H9 (cell line): ENCODE measurements around the gene MTHFD1. TPM values are rescaled to one million over a fixed set of nuclear protein-coding genes. Genes with fewer than 3 reads are reported as not detected.

Experiments
- DNase-seq: peaks from one replicate; pipeline ENCODE4 v3.0.0-alpha.2; 2017
- H2AFZ ChIP-seq: one replicate; pipeline ENCODE4 v1.6.1; 2013; ENCODE audit warnings: mild to moderate bottlenecking, low read length, control low read depth, moderate library complexity
- H2AK5ac ChIP-seq: 2 replicates; pipeline ENCODE4 v1.6.1; 2013; ENCODE audit warnings: low read length, control low read depth, mixed read lengths; ENCODE audit not compliant: insufficient read length
- H2BK120ac ChIP-seq: one replicate; pipeline ENCODE4 v1.6.1; 2013; ENCODE audit warnings: low read depth, mild to moderate bottlenecking, low read length, control low read depth, inconsistent platforms; ENCODE audit not compliant: poor library complexity, severe bottlenecking
- H2BK12ac ChIP-seq: 2 replicates; pipeline ENCODE4 v1.6.1; 2013; ENCODE audit warnings: low read length, control low read depth, mixed read lengths, low read depth; ENCODE audit not compliant: insufficient read length
- H2BK15ac ChIP-seq: 2 replicates; pipeline ENCODE4 v1.6.1; 2013; ENCODE audit warnings: low read depth, low read length, control low read depth
- H2BK20ac ChIP-seq: one replicate; pipeline ENCODE4 v1.6.1; 2013; ENCODE audit warnings: low read depth, mild to moderate bottlenecking, low read length, control low read depth, inconsistent platforms; ENCODE audit not compliant: poor library complexity, severe bottlenecking
- H2BK5ac ChIP-seq: 2 replicates; pipeline ENCODE4 v1.6.1; 2013; ENCODE audit warnings: low read length, control low read depth, mixed read lengths; ENCODE audit not compliant: insufficient read length
- H3K14ac ChIP-seq: 2 replicates; pipeline ENCODE4 v1.6.1; 2013; ENCODE audit warnings: low read length, control low read depth; ENCODE audit not compliant: insufficient read depth
- H3K18ac ChIP-seq: 2 replicates; pipeline ENCODE4 v1.6.1; 2013; ENCODE audit warnings: low read depth, mild to moderate bottlenecking, mixed read lengths, low read length, control low read depth; ENCODE audit not compliant: insufficient read length
- H3K23ac ChIP-seq: 2 replicates; pipeline ENCODE4 v1.6.1; 2013; ENCODE audit warnings: low read length, control low read depth, mixed read lengths, low read depth; ENCODE audit not compliant: insufficient read length
- H3K23me2 ChIP-seq: 2 replicates; pipeline ENCODE4 v1.6.1; 2013; ENCODE audit warnings: low read depth, mild to moderate bottlenecking, mixed read lengths, low read length, control low read depth; ENCODE audit not compliant: insufficient read length, poor library complexity, severe bottlenecking
- H3K27ac ChIP-seq: 2 replicates; pipeline ENCODE4 v1.5.1; 2013; ENCODE audit warnings: low read length, control low read depth, mixed read lengths, low read depth; ENCODE audit not compliant: insufficient read length
- H3K27me3 ChIP-seq: 2 replicates; pipeline ENCODE4 v1.6.1; 2013; ENCODE audit warnings: low read length, control low read depth, inconsistent platforms; ENCODE audit not compliant: insufficient read depth
- H3K4ac ChIP-seq: 2 replicates; pipeline ENCODE4 v1.6.1; 2013; ENCODE audit warnings: low read depth, mild to moderate bottlenecking, control low read depth, inconsistent platforms, low read length, moderate library complexity
- H3K4me1 ChIP-seq: 2 replicates; pipeline ENCODE4 v1.6.1; 2013; ENCODE audit warnings: low read length, control low read depth, inconsistent platforms; ENCODE audit not compliant: insufficient read depth
- H3K4me2 ChIP-seq: 2 replicates; pipeline ENCODE4 v1.6.1; 2013; ENCODE audit warnings: low read length, control low read depth, mixed read lengths; ENCODE audit not compliant: insufficient read length, insufficient read depth
- H3K56ac ChIP-seq: 2 replicates; pipeline ENCODE4 v1.6.1; 2013; ENCODE audit warnings: low read depth, mild to moderate bottlenecking, mixed read lengths, low read length, control low read depth; ENCODE audit not compliant: insufficient read length
- H3K79me1 ChIP-seq: 2 replicates; pipeline ENCODE4 v1.6.1; 2013; ENCODE audit warnings: low read depth, mild to moderate bottlenecking, moderate library complexity, low read length, control low read depth, inconsistent platforms; ENCODE audit not compliant: insufficient read depth, poor library complexity, severe bottlenecking
- H3K79me2 ChIP-seq: 2 replicates; pipeline ENCODE4 v1.6.1; 2013; ENCODE audit warnings: low read length, control low read depth, inconsistent platforms; ENCODE audit not compliant: insufficient read depth
- H3K9ac ChIP-seq: 2 replicates; pipeline ENCODE4 v1.6.1; 2013; ENCODE audit warnings: low read length, control low read depth, mixed read lengths; ENCODE audit not compliant: insufficient read length; ENCODE audit errors: extremely low read depth
- H3K9me3 ChIP-seq: one replicate; pipeline ENCODE4 v1.6.1; 2013; ENCODE audit warnings: low read depth, low read length, inconsistent platforms; ENCODE audit not compliant: control insufficient read depth
- H3T11ph ChIP-seq: one replicate; pipeline ENCODE4 v1.6.1; 2013; ENCODE audit warnings: mild to moderate bottlenecking, low read length, control low read depth, inconsistent platforms
- H4K20me1 ChIP-seq: one replicate; pipeline ENCODE4 v1.6.1; 2013; ENCODE audit not compliant: control insufficient read depth, insufficient read length, insufficient read depth
- H4K5ac ChIP-seq: 2 replicates; pipeline ENCODE4 v1.6.1; 2013; ENCODE audit warnings: low read depth, mild to moderate bottlenecking, mixed read lengths, low read length, control low read depth; ENCODE audit not compliant: insufficient read length
- H4K8ac ChIP-seq: replicated peaks from 2 replicates; pipeline ENCODE4 v1.6.1; 2013; ENCODE audit warnings: low read length, control low read depth, mixed read lengths, low read depth; ENCODE audit not compliant: insufficient read length
- H4K91ac ChIP-seq: 2 replicates; pipeline ENCODE4 v1.6.1; 2013; ENCODE audit warnings: low read depth, mild to moderate bottlenecking, moderate library complexity, mixed read lengths, low read length, control low read depth; ENCODE audit not compliant: insufficient read length
- H3K27ac Mint-ChIP-seq, 3 experiments: 2 replicates in 2 of 3; 3 replicates in 1 of 3; pipeline ENCODE4 v1.8.0; 2020 to 2021; ENCODE audit warnings: mixed read lengths in 3 of 3, mild to moderate bottlenecking in 1 of 3, moderate library complexity in 1 of 3
- H3K27me3 Mint-ChIP-seq: 2 replicates; pipeline ENCODE4 v1.8.0; 2021; ENCODE audit warnings: low read depth, mild to moderate bottlenecking, moderate library complexity, mixed read lengths
- H3K36me3 Mint-ChIP-seq, 3 experiments: 2 replicates in 2 of 3; 3 replicates in 1 of 3; pipeline ENCODE4 v1.8.0; 2020 to 2021; ENCODE audit warnings: low read depth in 3 of 3, mixed read lengths in 3 of 3; ENCODE audit not compliant: insufficient read depth in 1 of 3
- H3K4me1 Mint-ChIP-seq, 2 experiments: 2 replicates each; pipeline ENCODE4 v1.8.0; 2020; ENCODE audit warnings: mixed read lengths in 2 of 2
- H3K4me3 Mint-ChIP-seq, 2 experiments: 2 replicates in 1 of 2; 3 replicates in 1 of 2; pipeline ENCODE4 v1.8.0; 2020 to 2021; ENCODE audit warnings: mild to moderate bottlenecking in 2 of 2, mixed read lengths in 2 of 2, moderate library complexity in 1 of 2
- H3K9me3 Mint-ChIP-seq, 2 experiments: 2 replicates in 1 of 2; 3 replicates in 1 of 2; pipeline ENCODE4 v1.8.0; 2020; ENCODE audit warnings: mild to moderate bottlenecking in 2 of 2, mixed read lengths in 2 of 2, moderate library complexity in 1 of 2
- WGBS: extraction: QIAGEN DNeasy Blood & Tissue Kit; methylation state at CpG from one replicate; pipeline ENCODE4 v1.1.7; 2013; ENCODE audit warnings: missing lambda C conversion rate, low lambda C conversion rate, mixed read lengths; ENCODE audit not compliant: insufficient read length; ENCODE audit errors: extremely low coverage; 5-methylcytosine and 5-hydroxymethylcytosine counted together
- total RNA-seq: library from RNA; stranded (reverse); gene quantifications from 2 replicates; pipeline ENCODE4 v1.2.1, GENCODE V29; 2021
- TF ChIP-seq, protein P1 (sequence below): fragments of 200-600 bp; sonication (generic); conservative IDR thresholded peaks from 3 replicates; pipeline ENCODE4 v1.8.0; 2021; ENCODE audit warnings: antibody characterized with exemption, mild to moderate bottlenecking

MTHFD1 gene
- total RNA-seq, 1 experiment from 2014 or later, result 203 TPM

DNA sequence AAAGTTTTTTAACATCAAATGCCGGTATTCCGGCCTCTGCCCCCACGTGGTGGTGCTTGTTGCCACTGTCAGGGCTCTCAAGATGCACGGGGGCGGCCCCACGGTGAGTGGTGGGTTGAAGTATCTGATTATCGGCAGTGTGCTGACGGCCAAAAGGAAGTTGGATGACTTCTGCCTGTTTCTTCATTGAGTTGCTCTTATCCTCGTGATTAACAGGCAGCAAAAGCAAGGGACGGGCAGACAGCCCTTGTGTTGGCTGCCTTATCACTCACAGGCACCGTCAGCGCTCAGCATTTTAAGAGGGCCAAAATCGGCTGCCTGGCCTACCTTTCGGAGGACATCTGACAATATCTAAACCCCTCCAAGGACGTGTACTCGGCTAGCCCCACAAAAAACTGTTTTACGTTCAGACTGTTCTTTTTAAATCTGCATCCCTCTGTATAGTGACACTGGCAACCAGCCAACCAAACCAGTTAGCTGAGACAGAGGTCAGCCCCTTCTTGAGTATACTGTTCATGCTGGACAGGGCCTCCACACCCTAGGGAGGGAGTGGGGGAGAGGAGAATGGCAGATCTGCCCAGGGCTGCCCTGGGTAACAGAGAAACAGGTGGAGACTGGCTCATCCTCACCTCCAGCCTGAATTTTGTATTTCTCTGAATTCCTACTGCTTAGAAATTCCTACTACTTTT, 54.3 kb downstream of the MTHFD1 start:
- H3K27ac ChIP-seq, result no peak overlapping the region
- no peak overlapping the region for H3K4me3 Mint-ChIP-seq
- H3K9ac ChIP-seq, result no peak overlapping the region
- no peaks in the 10 kb centered on the region for H3K79me2 ChIP-seq
- no peak overlapping the region for H2BK12ac ChIP-seq
- no peak overlapping the region for H2BK5ac ChIP-seq
- H3K27me3 Mint-ChIP-seq, result no peaks in the 10 kb centered on the region
- H4K8ac ChIP-seq, result no peak overlapping the region
- H3K79me1 ChIP-seq, result no peaks in the 10 kb centered on the region
- no peaks in the 10 kb centered on the region for H3K9me3 Mint-ChIP-seq
- no peaks in the 10 kb centered on the region for H3K4me1 ChIP-seq
- no peaks in the 10 kb centered on the region for H3K4me1 Mint-ChIP-seq
- H2BK15ac ChIP-seq, result no peak overlapping the region
- H3K14ac ChIP-seq, result no peak overlapping the region
- WGBS, result no CpG with 5 or more reads among the region's 17 CpGs
- no peak overlapping the region for H3T11ph ChIP-seq
- H2AK5ac ChIP-seq, result no peak overlapping the region
- H3K27ac Mint-ChIP-seq, result no peak overlapping the region; a peak in 1 of 7 replicates
- H3K56ac ChIP-seq, result no peak overlapping the region
- no peak overlapping the region for H2BK120ac ChIP-seq
- H4K20me1 ChIP-seq, result no peaks in the 10 kb centered on the region
- no peak overlapping the region for H3K23ac ChIP-seq
- peaks cover 32 to 85% (median 59%) of the 10 kb centered on the region in 3 experiments for H3K36me3 Mint-ChIP-seq
- TF ChIP-seq, protein P1, sequence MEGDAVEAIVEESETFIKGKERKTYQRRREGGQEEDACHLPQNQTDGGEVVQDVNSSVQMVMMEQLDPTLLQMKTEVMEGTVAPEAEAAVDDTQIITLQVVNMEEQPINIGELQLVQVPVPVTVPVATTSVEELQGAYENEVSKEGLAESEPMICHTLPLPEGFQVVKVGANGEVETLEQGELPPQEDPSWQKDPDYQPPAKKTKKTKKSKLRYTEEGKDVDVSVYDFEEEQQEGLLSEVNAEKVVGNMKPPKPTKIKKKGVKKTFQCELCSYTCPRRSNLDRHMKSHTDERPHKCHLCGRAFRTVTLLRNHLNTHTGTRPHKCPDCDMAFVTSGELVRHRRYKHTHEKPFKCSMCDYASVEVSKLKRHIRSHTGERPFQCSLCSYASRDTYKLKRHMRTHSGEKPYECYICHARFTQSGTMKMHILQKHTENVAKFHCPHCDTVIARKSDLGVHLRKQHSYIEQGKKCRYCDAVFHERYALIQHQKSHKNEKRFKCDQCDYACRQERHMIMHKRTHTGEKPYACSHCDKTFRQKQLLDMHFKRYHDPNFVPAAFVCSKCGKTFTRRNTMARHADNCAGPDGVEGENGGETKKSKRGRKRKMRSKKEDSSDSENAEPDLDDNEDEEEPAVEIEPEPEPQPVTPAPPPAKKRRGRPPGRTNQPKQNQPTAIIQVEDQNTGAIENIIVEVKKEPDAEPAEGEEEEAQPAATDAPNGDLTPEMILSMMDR, result no peak
- H3K23me2 ChIP-seq, result no peaks in the 10 kb centered on the region
- no peak overlapping the region for H3K4me2 ChIP-seq
- no peaks in the 10 kb centered on the region for H3K27me3 ChIP-seq
- no peak overlapping the region for H4K5ac ChIP-seq
- H4K91ac ChIP-seq, result no peak overlapping the region
- no peak for DNase-seq
- H3K9me3 ChIP-seq, result no peaks in the 10 kb centered on the region
- H3K18ac ChIP-seq, result no peak overlapping the region
- no peak overlapping the region for H3K4ac ChIP-seq
- no peak overlapping the region for H2AFZ ChIP-seq
- H2BK20ac ChIP-seq, result no peak overlapping the region
